ENCODE measurements around the gene TSPAN17.

The TSPAN17 gene

DNA sequence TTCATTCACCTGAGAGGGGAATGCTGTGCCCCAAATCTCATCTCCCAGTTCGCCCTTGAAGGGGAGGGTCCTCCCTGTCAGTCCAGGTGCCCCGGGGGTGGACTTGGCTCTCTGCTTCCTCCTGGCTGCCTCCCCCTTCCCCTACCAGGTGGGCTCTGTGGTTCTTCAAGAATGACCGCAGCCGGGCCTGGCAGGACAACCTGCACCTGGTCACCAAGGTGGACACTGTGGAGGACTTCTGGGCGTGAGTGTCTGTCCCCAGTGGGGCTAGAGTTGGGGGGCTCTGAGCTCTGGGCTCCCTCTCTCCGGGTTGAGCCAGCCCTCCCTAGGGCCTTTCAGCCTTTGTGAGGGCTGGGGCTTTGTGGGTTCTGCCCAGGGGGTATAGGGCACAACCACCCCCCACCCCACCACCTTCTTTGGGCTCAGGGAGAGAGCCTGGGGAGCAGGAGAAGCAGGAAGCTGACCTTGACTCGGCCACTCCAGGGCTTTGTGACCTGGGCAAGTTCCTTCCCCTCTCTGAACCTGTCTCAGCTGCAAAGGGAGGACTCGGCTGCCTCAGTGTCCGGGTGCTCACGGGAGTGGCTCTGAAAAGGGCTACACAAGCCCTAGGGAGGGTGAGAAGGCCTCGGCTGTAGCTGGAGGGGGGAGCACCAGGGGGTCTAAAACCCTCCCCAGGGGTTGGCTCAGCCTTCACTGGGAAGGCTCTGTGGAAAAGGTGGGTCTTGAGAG is 3.6 kb upstream of the TSPAN17 start:
- no peak for DNase-seq

DNA sequence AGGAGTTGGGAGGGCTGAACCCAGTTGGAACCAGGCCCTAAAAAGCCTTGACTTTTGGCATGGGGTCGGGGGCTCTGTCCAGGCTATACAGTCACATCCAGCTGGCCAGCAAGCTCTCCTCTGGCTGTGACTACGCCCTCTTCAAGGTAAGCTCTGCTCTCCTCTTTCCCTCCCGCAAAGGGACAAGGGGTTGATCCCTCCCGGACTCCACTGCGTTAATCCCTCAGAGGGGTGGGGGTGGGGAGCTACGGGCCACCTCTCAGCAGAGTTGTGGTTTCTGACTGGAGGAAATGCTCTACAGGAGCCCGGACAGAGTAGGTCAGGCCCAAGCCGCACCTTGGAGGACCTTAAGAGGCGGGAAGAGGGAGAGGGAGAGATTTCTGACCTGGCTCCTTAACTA is 3.0 kb upstream of the TSPAN17 start:
- no peak for DNase-seq

DNA sequence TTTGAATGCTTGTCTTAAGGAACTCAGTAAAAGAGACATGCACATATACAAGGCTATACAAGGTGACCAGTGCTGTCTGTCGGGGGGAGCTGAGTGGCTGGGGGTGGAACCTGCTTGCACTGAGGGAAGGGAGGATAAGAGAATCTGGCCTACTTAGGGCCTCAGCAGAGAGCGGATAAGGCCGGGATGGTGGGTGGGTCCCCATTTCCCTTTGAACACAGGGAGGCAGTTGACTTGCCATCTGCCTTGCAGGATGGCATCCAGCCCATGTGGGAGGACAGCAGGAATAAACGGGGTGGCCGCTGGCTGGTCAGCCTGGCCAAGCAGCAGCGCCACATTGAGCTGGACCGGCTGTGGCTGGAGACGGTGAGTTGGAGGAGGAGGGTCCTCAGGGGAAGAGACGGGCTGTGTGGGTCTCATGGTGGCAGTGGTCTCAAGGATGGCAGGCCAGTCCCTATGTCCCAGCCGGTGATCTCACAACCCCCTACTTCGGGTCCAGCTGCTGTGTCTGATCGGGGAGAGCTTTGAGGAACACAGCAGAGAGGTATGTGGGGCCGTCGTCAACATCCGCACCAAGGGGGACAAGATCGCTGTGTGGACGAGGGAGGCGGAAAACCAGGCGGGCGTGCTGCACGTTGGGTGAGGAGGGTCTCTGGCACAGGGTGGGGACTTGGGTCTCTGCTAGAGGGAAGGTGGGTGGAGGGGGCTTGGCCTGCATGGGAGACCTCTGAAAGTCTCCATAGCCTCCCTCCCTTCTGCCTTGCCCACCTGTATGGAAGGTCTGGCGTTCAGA is 2.2 kb upstream of the TSPAN17 start:
- no peak for DNase-seq

DNA sequence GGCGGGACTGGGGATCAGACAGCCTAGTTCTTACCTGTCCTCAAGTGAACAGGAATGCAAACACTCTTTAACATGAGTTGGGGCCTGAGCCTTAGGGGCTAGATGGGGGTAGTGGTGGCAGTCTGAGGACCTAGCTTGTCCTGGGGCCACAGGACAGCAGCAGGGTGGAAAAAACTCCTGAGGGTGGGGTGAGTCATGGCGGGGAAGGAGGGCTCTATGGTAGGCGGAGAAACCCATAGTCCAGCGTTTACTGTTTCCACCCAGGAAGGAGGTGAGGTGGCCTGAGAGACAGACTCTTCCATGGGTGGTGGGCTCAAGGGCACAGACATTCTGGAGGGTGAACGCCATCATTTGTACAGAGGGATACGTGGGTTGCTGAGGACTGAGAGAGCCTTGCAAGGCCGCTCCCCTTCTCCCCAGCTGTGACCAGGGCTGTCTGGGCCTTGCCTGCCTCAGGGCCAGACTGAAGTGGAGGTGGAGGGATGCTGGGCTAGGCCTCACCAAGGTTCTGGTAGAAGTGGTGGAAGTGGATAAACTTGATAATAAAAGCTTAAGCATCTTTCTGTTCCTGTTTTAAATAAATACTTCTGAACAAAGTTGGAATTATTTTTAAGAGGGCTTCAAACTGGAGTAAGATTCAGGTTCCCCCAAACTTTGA is 1.1 kb upstream of the TSPAN17 start:
- no peak for DNase-seq

DNA sequence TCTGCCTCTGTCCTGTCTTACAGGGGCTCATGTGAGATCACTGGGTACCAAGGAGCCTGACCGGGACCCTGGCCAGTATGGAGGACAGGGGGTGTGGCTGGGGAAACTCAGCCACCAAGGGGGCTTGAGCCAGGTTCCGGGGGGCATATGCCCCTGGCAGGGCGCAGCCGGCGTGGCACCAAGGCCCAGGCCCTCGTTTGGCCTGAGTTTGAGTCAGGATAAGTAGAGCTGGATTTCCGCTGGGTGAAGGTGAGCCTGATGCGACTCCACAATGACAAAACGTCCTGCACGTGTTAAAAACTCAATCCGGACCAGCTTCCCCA is 616 bp upstream of the TSPAN17 start:
- DNase-seq = no peak

DNA sequence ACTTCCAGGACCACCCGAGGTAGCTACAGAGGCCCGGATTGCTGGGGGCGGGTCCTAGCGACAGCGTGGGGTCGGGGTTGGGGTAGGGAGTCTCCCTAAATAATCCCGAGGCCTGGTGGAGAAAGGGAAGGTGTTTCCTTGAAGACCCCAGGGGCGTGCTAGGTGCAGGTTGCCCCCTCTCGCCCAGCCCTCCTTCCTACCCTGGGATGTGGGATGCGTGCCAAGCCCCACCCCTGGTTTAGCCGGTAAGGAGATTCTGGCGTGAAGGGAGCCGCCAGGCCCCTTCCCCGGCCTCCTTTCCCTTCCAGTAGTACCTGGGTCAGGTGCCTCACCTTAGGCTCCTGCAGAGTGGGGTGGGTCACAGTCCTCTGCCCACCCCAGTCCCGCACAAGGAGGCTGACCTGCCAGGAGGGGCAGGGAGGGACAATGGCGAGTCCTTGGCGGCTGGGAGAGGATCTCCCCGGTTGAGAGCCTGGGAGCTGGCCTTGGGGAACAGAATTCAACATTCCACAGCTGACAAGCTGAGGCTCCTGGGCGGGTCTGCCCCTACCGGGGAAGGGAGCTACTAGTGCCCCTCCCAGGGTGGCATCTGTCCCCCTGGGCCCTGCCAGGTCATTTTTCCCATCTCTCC is 674 bp downstream of the TSPAN17 start:
- peak in 1 of 2 experiments; percentile 43 for DNase-seq

DNA sequence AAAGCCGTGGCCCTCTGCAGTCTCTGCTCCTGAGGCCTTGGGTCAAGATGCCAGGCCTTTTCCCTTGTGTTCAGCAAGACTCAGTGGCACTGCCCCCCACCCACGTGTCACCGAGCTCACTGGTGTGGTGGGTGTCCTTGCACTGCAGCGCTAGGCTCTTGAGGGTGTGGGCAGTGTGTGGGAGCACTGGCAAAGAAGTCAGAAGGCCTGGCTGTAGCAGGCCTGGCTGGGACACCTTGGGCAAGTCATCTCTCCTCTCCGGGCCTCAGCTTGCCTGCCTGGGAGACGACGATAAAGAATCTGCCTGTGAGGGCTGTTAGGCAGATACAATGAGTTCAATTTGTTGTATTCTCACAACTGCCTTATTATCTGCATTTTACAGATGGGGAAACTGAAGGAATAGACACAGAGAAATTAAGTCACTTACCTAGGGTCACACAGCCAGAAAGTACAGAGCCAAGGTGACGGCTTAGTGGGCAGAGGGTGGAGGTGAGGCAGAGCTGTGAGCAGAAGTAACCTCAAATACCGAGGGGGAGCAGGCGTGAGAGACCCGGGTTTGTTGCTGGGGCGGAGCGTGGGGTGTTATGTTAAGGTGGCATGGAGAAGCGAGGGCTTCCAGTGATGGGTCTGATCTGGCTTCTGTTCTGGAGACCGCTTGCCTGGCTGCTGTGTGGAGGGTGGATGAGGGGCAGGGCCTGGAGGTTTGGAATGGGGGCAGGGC is 1.4 kb downstream of the TSPAN17 start:
- DNase-seq = peak in 1 of 2 experiments; percentile 41

DNA sequence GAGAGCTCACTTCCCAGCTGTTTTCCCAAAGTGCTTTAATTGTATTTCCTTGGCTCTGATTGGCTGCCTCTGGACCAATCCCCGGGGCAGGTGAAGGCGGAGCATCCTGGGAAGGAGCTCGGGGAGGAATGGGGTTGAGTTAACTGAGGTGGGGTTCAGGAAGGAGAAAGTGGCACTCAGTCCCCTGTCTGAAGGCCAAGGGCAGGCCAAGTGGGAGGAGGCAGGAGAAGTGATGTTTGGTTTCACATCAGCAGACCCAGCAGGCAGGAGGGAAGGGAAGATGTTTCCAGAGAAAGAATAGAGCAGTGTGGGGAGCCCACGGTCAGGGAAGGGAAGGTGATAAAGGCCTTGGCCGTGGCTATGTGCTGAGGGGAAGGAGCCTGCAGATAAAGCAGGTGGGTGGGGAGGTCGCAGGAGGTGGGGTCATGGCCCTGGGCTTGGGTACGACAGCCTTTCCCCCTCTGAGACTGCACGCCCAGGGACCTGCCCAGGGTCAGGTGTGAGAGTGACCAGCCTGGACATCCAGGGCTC is 3.1 kb downstream of the TSPAN17 start:
- no peak for DNase-seq

DNA sequence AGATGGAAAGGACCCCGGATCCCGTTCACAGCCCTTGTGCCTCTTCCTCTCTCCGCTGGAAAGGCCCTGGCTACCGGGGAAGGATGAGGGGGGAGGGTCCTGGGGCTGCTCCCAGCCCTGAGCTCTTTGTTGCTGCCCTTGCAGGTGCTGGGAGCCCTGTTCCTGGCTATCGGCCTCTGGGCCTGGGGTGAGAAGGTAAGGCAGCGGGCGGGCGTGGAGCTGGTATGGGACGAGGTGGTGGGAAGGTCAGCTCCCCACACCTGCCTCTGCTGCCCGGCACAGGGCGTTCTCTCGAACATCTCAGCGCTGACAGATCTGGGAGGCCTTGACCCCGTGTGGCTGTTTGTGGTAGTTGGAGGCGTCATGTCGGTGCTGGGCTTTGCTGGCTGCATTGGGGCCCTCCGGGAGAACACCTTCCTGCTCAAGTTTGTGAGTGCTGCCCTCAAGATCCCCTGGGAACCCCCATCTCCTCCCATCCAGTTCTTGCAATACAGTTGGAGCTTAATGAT is 4.2 kb downstream of the TSPAN17 start:
- DNase-seq = no peak

DNA sequence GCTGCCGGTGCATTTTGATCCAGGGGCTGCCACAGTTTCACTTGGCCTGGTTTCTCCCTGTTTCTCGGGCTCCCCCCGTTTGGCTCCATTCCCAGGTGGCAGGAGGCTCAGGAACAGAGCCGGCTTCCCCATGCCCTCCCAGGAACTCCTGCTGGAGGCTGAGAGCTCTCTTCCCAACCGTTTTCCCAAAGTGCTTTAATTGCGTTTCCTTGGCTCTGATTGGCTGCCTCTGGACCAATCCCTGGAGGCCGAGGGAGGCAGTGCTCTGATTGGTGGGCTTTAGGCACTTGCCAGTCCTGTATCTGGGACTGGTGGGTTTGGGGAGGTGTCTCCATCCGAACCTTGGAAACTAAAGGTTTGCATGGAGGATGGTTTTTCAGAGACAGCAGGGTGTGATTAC is 4.9 kb downstream of the TSPAN17 start:
- DNase-seq = no peak

DNA sequence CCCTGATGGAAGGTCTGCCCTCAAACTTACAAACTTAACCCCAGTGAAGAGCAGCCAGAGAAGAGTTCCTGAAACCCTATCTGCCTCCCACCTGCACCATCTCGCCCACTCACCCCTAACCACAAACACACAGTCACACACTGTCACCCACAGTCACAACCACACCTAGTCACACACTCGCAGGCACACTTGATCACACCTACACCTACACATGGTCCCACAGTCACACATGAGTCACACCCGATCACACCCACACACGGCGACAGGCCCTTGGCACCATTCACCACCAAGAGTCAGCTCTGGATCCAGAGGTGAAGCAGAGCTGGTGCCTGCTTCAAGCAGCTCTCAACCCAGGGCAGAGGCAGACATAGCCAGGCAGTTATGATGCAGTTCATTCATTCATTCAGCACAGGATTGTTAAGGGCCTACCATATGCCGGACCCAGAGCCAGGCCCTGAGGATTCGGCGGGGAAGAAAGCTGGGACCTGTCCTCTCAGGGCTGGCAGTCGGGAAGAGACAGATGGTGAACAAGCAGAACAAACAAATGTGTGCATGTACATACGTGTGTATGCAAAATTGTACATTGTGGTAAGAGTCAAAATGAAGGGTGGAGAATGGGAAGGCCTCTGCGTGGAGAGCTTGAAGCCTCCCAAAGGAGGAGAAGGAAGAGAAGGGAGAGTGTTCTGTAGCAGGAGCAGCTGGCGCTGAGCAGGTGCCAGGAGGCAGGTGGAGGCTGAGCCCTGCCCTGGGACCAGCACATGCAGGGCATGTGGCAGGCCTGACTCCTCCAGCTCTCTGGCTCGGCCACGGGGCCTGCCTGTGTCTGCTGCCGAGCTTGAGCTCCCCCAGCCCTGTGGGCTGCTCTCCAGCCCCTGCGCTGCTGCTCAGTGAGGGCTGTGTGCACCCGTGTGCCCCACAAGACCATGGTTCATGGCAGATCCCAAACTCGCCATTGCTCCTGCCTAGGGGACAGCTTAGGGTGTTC is 6.4 kb downstream of the TSPAN17 start:
- DNase-seq = peak; percentile 91 to 92

DNA sequence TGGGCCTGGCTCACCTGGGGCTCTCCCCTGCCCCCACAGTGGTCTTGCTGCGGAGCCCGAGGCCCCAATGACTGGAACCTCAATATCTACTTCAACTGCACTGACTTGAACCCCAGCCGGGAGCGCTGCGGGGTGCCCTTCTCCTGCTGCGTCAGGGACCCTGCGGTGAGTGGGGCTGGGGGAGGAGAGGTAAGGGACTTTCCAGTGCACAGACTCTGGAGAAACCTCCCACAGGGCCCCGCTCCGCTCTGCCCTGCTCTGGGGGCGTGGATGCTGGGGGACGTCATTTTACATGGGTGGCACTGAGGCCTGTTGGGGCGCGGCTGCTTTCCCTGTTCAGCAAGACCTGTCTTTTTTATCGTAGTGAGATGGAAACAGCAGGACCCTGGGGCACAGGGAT is 7.6 kb downstream of the TSPAN17 start:
- no peak for DNase-seq

DNA sequence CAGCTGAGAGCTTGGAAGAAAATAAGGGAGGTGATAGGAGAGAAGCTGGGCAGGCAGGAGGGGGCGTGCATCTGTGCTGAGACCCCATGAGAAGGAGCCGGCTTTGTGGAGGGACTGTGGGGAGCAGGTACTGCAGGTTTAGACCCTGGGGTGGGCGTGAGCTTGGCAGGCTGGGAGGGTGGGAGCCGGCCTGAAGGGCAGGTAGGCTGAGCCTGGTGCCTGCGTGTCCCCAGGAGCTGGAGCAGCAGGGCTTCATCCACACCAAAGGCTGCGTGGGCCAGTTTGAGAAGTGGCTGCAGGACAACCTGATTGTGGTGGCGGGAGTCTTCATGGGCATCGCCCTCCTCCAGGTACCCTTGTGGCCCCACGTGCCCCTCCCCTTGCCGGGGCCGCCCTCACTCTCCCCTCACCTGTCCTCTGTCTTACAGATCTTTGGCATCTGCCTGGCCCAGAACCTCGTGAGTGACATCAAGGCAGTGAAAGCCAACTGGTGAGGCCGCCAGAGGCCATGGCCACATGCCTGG is 9.2 kb downstream of the TSPAN17 start:
- DNase-seq = no peak

DNA sequence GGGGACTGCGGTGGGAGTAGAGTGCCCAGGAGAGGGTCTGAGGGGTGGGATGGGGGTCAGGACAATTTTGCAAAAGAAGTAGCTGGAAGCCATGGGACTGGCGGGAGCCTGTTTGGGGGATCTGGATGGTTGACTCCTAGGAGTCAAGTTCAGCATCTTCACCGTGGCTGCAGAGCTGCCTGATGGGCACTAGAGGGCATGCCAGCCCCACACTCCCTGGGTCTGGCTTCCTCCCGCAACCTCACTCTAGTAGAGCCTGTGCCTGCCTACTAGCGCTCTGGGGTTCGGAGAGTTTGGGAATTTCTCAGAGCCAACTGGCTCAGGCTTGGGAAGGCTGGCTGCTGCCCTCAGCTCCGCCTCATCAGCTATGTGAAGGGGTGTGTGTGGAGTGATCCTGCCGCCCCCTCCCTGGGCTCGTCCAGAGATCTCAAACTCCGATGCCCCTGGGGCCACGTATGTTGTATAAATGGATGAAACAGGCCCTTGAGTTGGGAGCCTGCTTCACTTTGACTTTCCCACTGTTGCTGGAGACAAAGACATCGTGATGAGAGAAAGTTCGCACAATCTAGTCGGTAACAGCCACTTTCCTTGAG is 10.8 kb downstream of the TSPAN17 start:
- DNase-seq = peak; percentile 79 to 80

DNA sequence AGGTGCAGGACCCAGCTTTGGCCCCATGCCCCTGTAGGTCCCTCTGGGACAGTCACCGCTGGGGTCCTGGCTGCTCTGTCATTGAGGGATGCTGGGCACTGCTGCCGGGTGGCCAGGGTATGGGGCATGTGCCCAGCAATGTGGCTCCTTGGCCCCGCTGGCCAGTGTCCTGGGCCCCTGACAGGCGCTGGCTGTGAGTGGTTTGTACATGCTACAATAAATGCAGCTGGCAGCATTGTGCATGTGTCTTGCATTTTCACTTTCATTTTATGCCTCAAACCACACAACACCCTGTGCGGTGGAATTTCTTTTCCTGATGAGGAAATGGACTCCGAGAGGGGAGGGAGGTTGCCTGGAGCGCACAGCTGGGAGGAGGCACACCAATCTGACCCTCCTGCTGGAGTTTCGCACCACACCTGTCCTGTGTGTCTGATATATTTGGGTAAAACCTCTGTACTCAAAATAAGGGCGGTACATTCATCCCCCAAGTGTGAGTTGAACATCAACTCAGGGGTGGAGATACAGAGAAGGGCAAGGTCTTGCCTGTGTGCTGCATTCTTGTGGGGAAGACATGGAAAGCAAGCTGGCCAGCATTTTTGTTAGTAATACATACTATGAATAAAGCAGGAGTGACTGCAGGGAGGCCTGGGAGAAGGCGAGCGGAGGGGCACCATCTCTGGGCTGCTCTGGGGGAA is 11.7 kb downstream of the TSPAN17 start:
- DNase-seq = peak in 1 of 2 experiments; percentile 43

DNA sequence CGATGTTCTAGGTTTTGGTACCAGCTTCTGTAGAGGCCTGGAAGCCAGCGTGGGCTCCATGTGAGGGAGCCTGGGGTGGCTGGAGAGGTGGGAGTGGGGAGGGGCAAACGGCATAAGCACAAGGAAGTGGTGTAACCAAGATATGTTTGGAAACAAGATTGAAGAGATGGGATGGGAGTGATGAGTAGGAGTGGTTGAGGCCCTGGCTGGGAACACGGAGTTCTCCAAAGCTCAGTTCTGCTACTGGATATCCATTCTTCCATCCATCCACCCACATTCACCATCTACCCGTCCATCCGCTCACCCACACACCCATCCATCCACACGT is 12.2 kb downstream of the TSPAN17 start:
- no peak for DNase-seq

DNA sequence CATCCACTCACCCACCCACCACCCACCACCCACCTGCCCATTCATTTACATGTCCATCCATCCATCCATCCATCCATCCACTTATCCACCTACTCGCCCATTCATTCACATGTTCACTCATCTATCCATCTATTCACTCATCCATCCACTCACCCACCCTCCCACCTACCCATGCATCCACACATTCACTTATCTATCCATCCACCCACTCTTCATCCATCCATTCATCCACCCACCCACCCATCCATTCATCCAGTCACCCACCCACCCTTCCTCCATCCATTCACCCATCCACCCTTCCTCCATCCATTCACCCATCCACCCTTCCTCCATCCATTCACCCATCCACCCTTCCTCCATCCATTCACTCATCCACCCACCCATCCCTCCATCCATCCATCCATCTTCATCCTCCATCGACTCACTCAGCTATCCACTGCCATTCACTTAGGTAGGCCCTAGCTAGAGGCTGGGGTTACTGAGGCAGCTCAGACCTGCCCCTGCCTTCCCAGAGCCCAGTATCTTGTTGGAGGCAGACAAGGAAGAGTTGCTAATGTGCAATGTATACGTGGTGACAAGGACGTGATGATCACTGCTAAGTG is 12.7 kb downstream of the TSPAN17 start:
- no peak for DNase-seq

DNA sequence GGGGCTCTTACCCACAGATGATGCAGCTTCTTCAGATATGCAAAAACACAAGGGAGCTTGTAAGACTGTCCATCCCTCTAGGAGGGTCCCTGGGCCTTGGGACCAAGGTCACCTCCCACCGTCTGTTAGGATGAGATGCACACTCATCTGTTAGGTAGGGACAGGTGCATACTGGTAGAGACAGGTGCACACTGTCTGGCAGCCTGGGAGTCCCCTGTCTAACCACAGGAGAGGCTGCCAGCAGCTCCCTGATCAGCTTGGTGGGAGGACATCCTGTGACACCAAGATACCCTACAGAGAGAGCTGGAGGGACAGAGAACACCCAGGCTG is 13.2 kb downstream of the TSPAN17 start:
- no peak for DNase-seq

DNA sequence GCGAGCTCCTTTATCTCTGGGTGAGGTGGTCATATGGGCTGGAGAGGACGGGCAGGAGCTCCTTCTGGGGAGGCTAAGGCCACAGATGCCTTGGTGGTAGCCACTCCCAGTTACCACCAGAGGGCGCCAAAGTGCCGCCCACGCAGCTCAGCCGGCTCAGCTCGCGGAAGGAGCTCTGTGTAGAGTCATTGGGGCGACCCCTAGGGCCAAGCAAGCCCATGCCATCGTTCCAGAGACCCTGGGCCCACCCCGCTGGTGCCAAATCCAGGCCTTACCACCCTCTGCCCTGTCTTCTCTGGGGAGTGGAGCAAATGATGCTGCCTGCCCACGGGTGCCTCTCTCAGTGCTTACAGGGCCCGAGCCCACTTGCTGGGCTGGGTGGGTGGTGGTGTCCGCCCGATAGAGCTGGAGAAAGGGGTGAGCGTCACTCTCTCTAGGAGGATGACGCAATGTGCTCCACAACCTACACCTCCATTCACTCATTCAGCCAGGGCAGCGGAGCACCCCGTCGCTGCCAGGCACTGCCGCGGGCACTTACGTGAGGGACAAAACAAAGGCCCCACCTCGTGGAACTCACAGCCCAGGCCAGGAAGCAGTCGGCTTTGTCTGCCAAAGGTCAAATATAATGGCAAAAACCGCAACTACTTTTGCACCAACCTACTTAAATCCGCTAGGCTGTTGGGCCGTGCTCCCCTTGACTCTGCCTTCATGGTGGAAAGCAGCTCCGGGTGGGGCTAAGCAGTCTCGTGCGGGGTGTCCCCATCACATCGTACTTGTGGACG is 13.8 kb downstream of the TSPAN17 start:
- DNase-seq = peak; percentile 88
